Mucosa of descending colon (tissue), 3 donors: ENCODE measurements around the gene PPP1R16B. TPM values are rescaled to one million over a fixed set of nuclear protein-coding genes. Genes with fewer than 3 reads are reported as not detected.

Source experiments
- ATAC-seq: fragments of 200-7000 bp; cut with Tn5 transposase; one replicate; pipeline ENCODE4 v1.9.1; 2020; ENCODE audit warnings: mild to moderate bottlenecking, moderate library complexity
- DNase-seq, 3 donors: peaks; one replicate each; pipeline ENCODE4 v3.0.0-alpha.2; 2020
- H3K36me3 ChIP-seq: fragments of 200-600 bp; one replicate; pipeline ENCODE4 v1.8.0; 2021; ENCODE audit warnings: low read depth, mild to moderate bottlenecking
- H3K4me1 ChIP-seq: fragments of 200-600 bp; one replicate; pipeline ENCODE4 v1.8.0; 2021; ENCODE audit warnings: low read depth, mild to moderate bottlenecking
- H3K4me3 ChIP-seq: fragments of 200-600 bp; one replicate; pipeline ENCODE4 v1.8.0; 2021; ENCODE audit warnings: mild to moderate bottlenecking
- H3K9me3 ChIP-seq: fragments of 200-600 bp; one replicate; pipeline ENCODE4 v1.8.0; 2021; ENCODE audit warnings: mild to moderate bottlenecking
- intact Hi-C, 2 donors: fragments of 100-400 bp; cut with DNase I in 1 of 2; cut with micrococcal nuclease in 1 of 2; formaldehyde crosslinking; loops; one replicate each; pipeline versions ENCODE4 v1.11.0 to v1.11.1; 2022; cut with DNase I, micrococcal nuclease
- total RNA-seq, 3 donors: library from RNA; stranded (reverse); fragmentation: NEBNext Ultra II Directional in 2 of 3; extraction: Animal tissue kit (Norgen Biotek cat#: 25700) in 2 of 3; gene quantifications; one replicate each; pipeline versions ENCODE4 v1.2.1 to v1.2.4, GENCODE V29; 2021 to 2023
- TF ChIP-seq, protein P1 (sequence below): fragments of 200-600 bp; IDR thresholded peaks from one replicate; pipeline ENCODE4 v1.8.0; 2022; ENCODE audit warnings: antibody characterized with exemption, mild to moderate bottlenecking
- donor health status: DM: no; HTN: no; CAD: no; lungs with moderate emphysema.
- donor health status: DM: no; HTN: no; CAD: no.
- donor health status: DM: no; HTN: yes; CAD: no.

Gene PPP1R16B
- total RNA-seq, 3 donors from 2014 or later, result 4.4 to 5.6 (median 4.4) TPM

- TF ChIP-seq, protein P1, sequence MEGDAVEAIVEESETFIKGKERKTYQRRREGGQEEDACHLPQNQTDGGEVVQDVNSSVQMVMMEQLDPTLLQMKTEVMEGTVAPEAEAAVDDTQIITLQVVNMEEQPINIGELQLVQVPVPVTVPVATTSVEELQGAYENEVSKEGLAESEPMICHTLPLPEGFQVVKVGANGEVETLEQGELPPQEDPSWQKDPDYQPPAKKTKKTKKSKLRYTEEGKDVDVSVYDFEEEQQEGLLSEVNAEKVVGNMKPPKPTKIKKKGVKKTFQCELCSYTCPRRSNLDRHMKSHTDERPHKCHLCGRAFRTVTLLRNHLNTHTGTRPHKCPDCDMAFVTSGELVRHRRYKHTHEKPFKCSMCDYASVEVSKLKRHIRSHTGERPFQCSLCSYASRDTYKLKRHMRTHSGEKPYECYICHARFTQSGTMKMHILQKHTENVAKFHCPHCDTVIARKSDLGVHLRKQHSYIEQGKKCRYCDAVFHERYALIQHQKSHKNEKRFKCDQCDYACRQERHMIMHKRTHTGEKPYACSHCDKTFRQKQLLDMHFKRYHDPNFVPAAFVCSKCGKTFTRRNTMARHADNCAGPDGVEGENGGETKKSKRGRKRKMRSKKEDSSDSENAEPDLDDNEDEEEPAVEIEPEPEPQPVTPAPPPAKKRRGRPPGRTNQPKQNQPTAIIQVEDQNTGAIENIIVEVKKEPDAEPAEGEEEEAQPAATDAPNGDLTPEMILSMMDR, result no peak
- Histone ChIP-seq H3K36me3 (no peaks in the 10 kb centered on the region), H3K4me3 (no peak overlapping the region), H3K4me1 (no peaks in the 10 kb centered on the region), H3K9me3 (no peaks in the 10 kb centered on the region)
- DNase-seq, result no peak
- no peak for ATAC-seq
- intact Hi-C loops, result no loop called here
These were observed 109.9 kb downstream of the PPP1R16B start for GRCh38 chr20:38915355-38915754.

- Histone ChIP-seq H3K9me3 (no peaks in the 10 kb centered on the region), H3K4me1 (no peaks in the 10 kb centered on the region), H3K36me3 (no peaks in the 10 kb centered on the region), H3K4me3 (no peak overlapping the region)
- ATAC-seq, result no peak
- TF ChIP-seq, protein P1, result no peak
- no peak for DNase-seq
- intact Hi-C loops, result no loop called here
These were observed 112.2 kb downstream of the PPP1R16B start for GRCh38 chr20:38917657-38918056.

GRCh38 chr20:38918172-38918571 lies 112.7 kb downstream of the PPP1R16B start:
- no peak for DNase-seq
- Histone ChIP-seq H3K4me3 (no peak overlapping the region), H3K9me3 (no peaks in the 10 kb centered on the region), H3K4me1 (no peaks in the 10 kb centered on the region), H3K36me3 (no peaks in the 10 kb centered on the region)
- TF ChIP-seq, protein P1, result no peak
- ATAC-seq, result no peak
- intact Hi-C loops, result no loop called here

DNA sequence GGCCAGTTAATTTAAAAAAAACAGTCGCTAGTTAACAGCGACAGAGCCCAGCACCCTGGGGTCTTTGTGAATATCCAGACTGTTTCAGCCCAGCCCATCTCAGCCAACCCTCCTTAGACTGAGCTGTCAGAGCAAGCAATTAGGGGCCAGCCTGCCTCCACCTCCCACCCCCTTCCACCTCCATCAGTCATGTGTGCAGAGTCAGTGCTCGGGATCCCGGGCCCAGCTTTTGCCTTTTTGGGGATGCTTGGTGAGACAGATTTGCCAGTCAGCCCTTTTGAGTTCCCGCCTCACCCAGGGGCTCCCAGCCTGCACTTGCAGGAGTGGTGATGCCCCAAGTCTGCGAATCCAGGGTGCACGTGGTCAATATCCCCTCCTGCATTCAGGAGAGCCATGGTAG lies 114.2 kb downstream of the PPP1R16B start:
- ATAC-seq (no peak), DNase-seq (no peak)
- H3K4me1 ChIP-seq, result no peaks in the 10 kb centered on the region
- TF ChIP-seq, protein P1, result no peak
- intact Hi-C loops, result loop anchor here in 1 of 2 donors (10.0 kb wide), 1 partner anchor 125 kb away; no protein-coding TSS in a partner anchor
- H3K9me3 ChIP-seq, result no peaks in the 10 kb centered on the region
- no peaks in the 10 kb centered on the region for H3K36me3 ChIP-seq
- no peak overlapping the region for H3K4me3 ChIP-seq

- no peaks in the 10 kb centered on the region for H3K9me3 ChIP-seq
- H3K4me3 ChIP-seq, result no peak overlapping the region
- intact Hi-C loops, result loop anchor here in 1 of 2 donors (10.0 kb wide), 1 partner anchor 124 kb away; no protein-coding TSS in a partner anchor
- ATAC-seq (no peak), DNase-seq (no peak)
- H3K4me1 ChIP-seq, result no peaks in the 10 kb centered on the region
- no peaks in the 10 kb centered on the region for H3K36me3 ChIP-seq
- TF ChIP-seq, protein P1, result no peak
These were observed 114.9 kb downstream of the PPP1R16B start for GRCh38 chr20:38920411-38920810.

DNA sequence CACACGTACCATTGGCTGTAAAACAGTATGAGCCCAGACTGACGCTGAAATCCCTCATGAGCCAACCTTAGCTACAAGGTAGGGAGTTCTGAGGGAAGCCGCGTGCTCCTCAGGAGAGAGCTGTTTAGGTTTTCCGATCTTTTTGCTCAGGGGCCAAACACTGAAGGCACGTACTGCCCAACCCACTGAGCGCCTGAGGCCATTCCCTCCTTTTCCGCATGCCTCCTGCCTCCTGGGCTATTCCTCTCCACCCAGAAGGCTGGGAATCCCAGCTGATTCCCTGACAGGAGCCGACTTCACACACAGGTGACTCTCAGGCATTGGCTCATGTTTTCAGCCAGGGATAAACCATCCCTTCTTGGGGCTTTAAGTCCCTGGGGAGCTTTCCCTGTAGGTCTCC lies 115.4 kb downstream of the PPP1R16B start:
- ATAC-seq, result no peak
- TF ChIP-seq, protein P1, result no peak
- Histone ChIP-seq H3K36me3 (no peaks in the 10 kb centered on the region), H3K4me3 (no peak overlapping the region), H3K4me1 (no peaks in the 10 kb centered on the region), H3K9me3 (no peaks in the 10 kb centered on the region)
- no peak for DNase-seq
- intact Hi-C loops, result loop anchor here in 1 of 2 donors (10.0 kb wide), 1 partner anchor 124 kb away; no protein-coding TSS in a partner anchor
